ENCODE results near the gene IL21. TPM values are rescaled to one million over a fixed set of nuclear protein-coding genes. Genes with fewer than 3 reads are reported as not detected.
"Not testable (repeated sequence)": the region's sequence is repeated elsewhere in the genome, so short reads cannot be mapped to it uniquely, and the experiment has no call there.

Gene IL21
- total RNA-seq, 1 donor from 2014 or later, result 138 TPM

GRCh38 chr4:122658377-122658776 lies 37.5 kb upstream of the IL21 start:
- intact Hi-C loops (cut with micrococcal nuclease), result loop anchor here (2.0 to 10.0 kb wide), 11 partner anchors 42 to 704 kb away; partner anchors contain the start of genes BBS12 and TRPC3
- DNase-seq (ENCODE audit: low spot score), result no peak
- peaks cover 14% of the 10 kb centered on the region for H3K9me3 Mint-ChIP-seq
- no peaks in the 10 kb centered on the region for H3K27me3 Mint-ChIP-seq (ENCODE audit: insufficient read depth)
- peak overlapping the region; percentile 24 for H3K4me3 Mint-ChIP-seq
- H3K36me3 Mint-ChIP-seq (ENCODE audit: low read depth), result peaks cover 22% of the 10 kb centered on the region
- H3K27ac Mint-ChIP-seq, result peak overlapping the region; percentile 94
- H3K4me1 Mint-ChIP-seq (ENCODE audit: low read depth), result peaks cover 54% of the 10 kb centered on the region

GRCh38 chr4:122657553-122657952 lies 36.7 kb upstream of the IL21 start:
- no peak for DNase-seq (ENCODE audit: low spot score)
- peak overlapping the region; percentile 24 for H3K4me3 Mint-ChIP-seq
- peak overlapping the region; percentile 94 for H3K27ac Mint-ChIP-seq
- no peaks in the 10 kb centered on the region for H3K27me3 Mint-ChIP-seq (ENCODE audit: insufficient read depth)
- peaks cover 22% of the 10 kb centered on the region for H3K36me3 Mint-ChIP-seq (ENCODE audit: low read depth)
- H3K4me1 Mint-ChIP-seq (ENCODE audit: low read depth), result peaks cover 46% of the 10 kb centered on the region
- peaks cover 14% of the 10 kb centered on the region for H3K9me3 Mint-ChIP-seq
- intact Hi-C loops (cut with micrococcal nuclease), result loop anchor here (10.0 kb wide), 1 partner anchor 703 kb away; the partner anchor contains the start of gene TRPC3

- DNase-seq (ENCODE audit: low spot score); H3K27me3 Mint-ChIP-seq (ENCODE audit: insufficient read depth); H3K4me3 Mint-ChIP-seq: not testable (repeated sequence)
- intact Hi-C loops (cut with micrococcal nuclease), result loop anchor here (10.0 kb wide), 1 partner anchor 702 kb away; the partner anchor contains the start of gene TRPC3
- Mint-ChIP-seq H3K9me3 (peaks cover 14% of the 10 kb centered on the region), H3K4me1 (ENCODE audit: low read depth) (peaks cover 47% of the 10 kb centered on the region), H3K27ac (peak overlapping the region; percentile 43), H3K36me3 (ENCODE audit: low read depth) (peaks cover 20% of the 10 kb centered on the region)
Measured at GRCh38 chr4:122656583-122656982, 35.7 kb upstream of the IL21 start.

GRCh38 chr4:122652379-122652778 lies 31.5 kb upstream of the IL21 start:
- peak; percentile 38 for DNase-seq (ENCODE audit: low spot score)
- H3K27me3 Mint-ChIP-seq (ENCODE audit: insufficient read depth), result no peaks in the 10 kb centered on the region
- H3K27ac Mint-ChIP-seq, result no peak overlapping the region
- intact Hi-C loops (cut with micrococcal nuclease), result loop anchor here (10.0 kb wide), 1 partner anchor 698 kb away; the partner anchor contains the start of gene TRPC3
- peaks cover 9% of the 10 kb centered on the region for H3K9me3 Mint-ChIP-seq
- H3K4me1 Mint-ChIP-seq (ENCODE audit: low read depth), result peaks cover 23% of the 10 kb centered on the region
- no peak overlapping the region for H3K4me3 Mint-ChIP-seq
- peaks cover 9% of the 10 kb centered on the region for H3K36me3 Mint-ChIP-seq (ENCODE audit: low read depth)

GRCh38 chr4:122650148-122650547 lies 29.3 kb upstream of the IL21 start:
- no peak overlapping the region for H3K27ac Mint-ChIP-seq
- H3K4me1 Mint-ChIP-seq (ENCODE audit: low read depth), result peaks cover 14% of the 10 kb centered on the region
- H3K4me3 Mint-ChIP-seq, result no peak overlapping the region
- peaks cover 3% of the 10 kb centered on the region for H3K36me3 Mint-ChIP-seq (ENCODE audit: low read depth)
- H3K27me3 Mint-ChIP-seq (ENCODE audit: insufficient read depth), result no peaks in the 10 kb centered on the region
- no peak for DNase-seq (ENCODE audit: low spot score)
- no peaks in the 10 kb centered on the region for H3K9me3 Mint-ChIP-seq
- intact Hi-C loops (cut with micrococcal nuclease), result loop anchor here (2.0 to 10.0 kb wide), 2 partner anchors 17 to 695 kb away; partner anchors contain the start of gene TRPC3

GRCh38 chr4:122647656-122648055 lies 26.8 kb upstream of the IL21 start:
- intact Hi-C loops (cut with micrococcal nuclease), result no loop called here
- Mint-ChIP-seq H3K4me3 (no peak overlapping the region), H3K9me3 (no peaks in the 10 kb centered on the region), H3K27me3 (ENCODE audit: insufficient read depth) (no peaks in the 10 kb centered on the region), H3K4me1 (ENCODE audit: low read depth) (peaks cover 19% of the 10 kb centered on the region), H3K27ac (no peak overlapping the region), H3K36me3 (ENCODE audit: low read depth) (peaks cover 3% of the 10 kb centered on the region)
- no peak for DNase-seq (ENCODE audit: low spot score)

- H3K4me1 Mint-ChIP-seq (ENCODE audit: low read depth), result peaks cover 5% of the 10 kb centered on the region
- no peak for DNase-seq (ENCODE audit: low spot score)
Measured at GRCh38 chr4:122643257-122643656, 22.4 kb upstream of the IL21 start.

GRCh38 chr4:122639181-122639580 lies 18.3 kb upstream of the IL21 start:
- no peak overlapping the region for H3K27ac Mint-ChIP-seq
- no peaks in the 10 kb centered on the region for H3K36me3 Mint-ChIP-seq (ENCODE audit: low read depth)
- no peaks in the 10 kb centered on the region for H3K27me3 Mint-ChIP-seq (ENCODE audit: insufficient read depth)
- no peak overlapping the region for H3K4me3 Mint-ChIP-seq
- DNase-seq (ENCODE audit: low spot score), result no peak
- H3K9me3 Mint-ChIP-seq, result no peaks in the 10 kb centered on the region
- peaks cover 20% of the 10 kb centered on the region for H3K4me1 Mint-ChIP-seq (ENCODE audit: low read depth)
- intact Hi-C loops (cut with micrococcal nuclease), result loop anchor here (10.0 kb wide), 1 partner anchor 356 kb away; no protein-coding TSS in a partner anchor

More at GRCh38 chr4:122643257-122643656, 22.4 kb upstream of the IL21 start:
- Mint-ChIP-seq H3K4me3 (no peak overlapping the region), H3K27ac (no peak overlapping the region), H3K36me3 (ENCODE audit: low read depth) (no peaks in the 10 kb centered on the region), H3K9me3 (no peaks in the 10 kb centered on the region), H3K27me3 (ENCODE audit: insufficient read depth) (no peaks in the 10 kb centered on the region)
- intact Hi-C loops (cut with micrococcal nuclease), result no loop called here

GRCh38 chr4:122636697-122637096 lies 15.8 kb upstream of the IL21 start:
- peaks cover 3% of the 10 kb centered on the region for H3K9me3 Mint-ChIP-seq
- no peak overlapping the region for H3K27ac Mint-ChIP-seq
- H3K27me3 Mint-ChIP-seq (ENCODE audit: insufficient read depth), result no peaks in the 10 kb centered on the region
- H3K4me1 Mint-ChIP-seq (ENCODE audit: low read depth), result peaks cover 35% of the 10 kb centered on the region
- intact Hi-C loops (cut with micrococcal nuclease), result loop anchor here (10.0 kb wide), 1 partner anchor 358 kb away; no protein-coding TSS in a partner anchor
- DNase-seq (ENCODE audit: low spot score), result no peak
- H3K4me3 Mint-ChIP-seq, result no peak overlapping the region
- H3K36me3 Mint-ChIP-seq (ENCODE audit: low read depth), result peaks cover 2% of the 10 kb centered on the region

GRCh38 chr4:122635205-122635604 lies 14.3 kb upstream of the IL21 start:
- DNase-seq (ENCODE audit: low spot score), result no peak
- Mint-ChIP-seq H3K36me3 (ENCODE audit: low read depth) (peaks cover 2% of the 10 kb centered on the region), H3K4me3 (no peak overlapping the region), H3K27ac (no peak overlapping the region), H3K4me1 (ENCODE audit: low read depth) (peaks cover 35% of the 10 kb centered on the region), H3K27me3 (ENCODE audit: insufficient read depth) (no peaks in the 10 kb centered on the region), H3K9me3 (peaks cover 3% of the 10 kb centered on the region)
- intact Hi-C loops (cut with micrococcal nuclease), result loop anchor here (10.0 kb wide), 1 partner anchor 360 kb away; no protein-coding TSS in a partner anchor

- peaks cover 3% of the 10 kb centered on the region for H3K36me3 Mint-ChIP-seq (ENCODE audit: low read depth)
- H3K27me3 Mint-ChIP-seq (ENCODE audit: insufficient read depth), result no peaks in the 10 kb centered on the region
- H3K27ac Mint-ChIP-seq, result peak overlapping the region; percentile 75
- H3K4me1 Mint-ChIP-seq (ENCODE audit: low read depth), result peaks cover 35% of the 10 kb centered on the region
- peak overlapping the region; percentile 12 for H3K4me3 Mint-ChIP-seq
- DNase-seq (ENCODE audit: low spot score), result no peak
- intact Hi-C loops (cut with micrococcal nuclease), result loop anchor here (1.0 to 10.0 kb wide), 3 partner anchors 12 to 362 kb away; partner anchors contain the start of gene IL21
- peaks cover 3% of the 10 kb centered on the region for H3K9me3 Mint-ChIP-seq
Measured at GRCh38 chr4:122633211-122633610, 12.3 kb upstream of the IL21 start.

- Mint-ChIP-seq H3K4me1 (ENCODE audit: low read depth) (peaks cover 35% of the 10 kb centered on the region), H3K9me3 (peaks cover 3% of the 10 kb centered on the region), H3K4me3 (no peak overlapping the region), H3K36me3 (ENCODE audit: low read depth) (peaks cover 3% of the 10 kb centered on the region), H3K27ac (peak overlapping the region; percentile 75), H3K27me3 (ENCODE audit: insufficient read depth) (no peaks in the 10 kb centered on the region)
- intact Hi-C loops (cut with micrococcal nuclease), result loop anchor here (1.0 to 10.0 kb wide), 4 partner anchors 11 to 362 kb away; partner anchors contain the start of gene IL21
- DNase-seq (ENCODE audit: low spot score), result no peak
Measured at GRCh38 chr4:122632396-122633143, 11.7 kb upstream of the IL21 start.

- Mint-ChIP-seq H3K27ac (no peak overlapping the region), H3K36me3 (ENCODE audit: low read depth) (peaks cover 25% of the 10 kb centered on the region), H3K4me3 (no peak overlapping the region), H3K9me3 (no peaks in the 10 kb centered on the region), H3K27me3 (ENCODE audit: insufficient read depth) (no peaks in the 10 kb centered on the region), H3K4me1 (ENCODE audit: low read depth) (peaks cover 39% of the 10 kb centered on the region)
- intact Hi-C loops (cut with micrococcal nuclease), result no loop called here
- DNase-seq (ENCODE audit: low spot score), result no peak
Measured at GRCh38 chr4:122625156-122625555, 4.3 kb upstream of the IL21 start.
